ENCODE measurements around the gene PPP1R12C. TPM values are rescaled to one million over a fixed set of nuclear protein-coding genes. Genes with fewer than 3 reads are reported as not detected.

The PPP1R12C gene
- total and polyA plus RNA-seq, 2 experiments from 2014 or later = 69.7 to 74.5 TPM

- Histone ChIP-seq H3K4me2 (no peak overlapping the region), H3K4me3 (no peak overlapping the region), H3K27me3 (no peaks in the 10 kb centered on the region), H3K4me1 (ENCODE audit: insufficient read depth) (no peaks in the 10 kb centered on the region), H3K27ac (no peak overlapping the region), H2AFZ (no peak overlapping the region), H3K9me3 (ENCODE audit: low read depth) (no peaks in the 10 kb centered on the region), H3K36me3 (replicated peaks; ENCODE audit: insufficient read depth, low read depth) (no peaks in the 10 kb centered on the region), H4K20me1 (ENCODE audit: insufficient read depth, poor library complexity, severe bottlenecking) (peaks cover 2% of the 10 kb centered on the region), H3K79me2 (peaks cover 13% of the 10 kb centered on the region), H3K9me2 (replicated peaks; ENCODE audit: insufficient read depth) (no peaks in the 10 kb centered on the region)
- TF ChIP-seq EZH2phosphoT487 (IDR thresholded peaks at IDR 0.05; ENCODE audit: low read depth, severe bottlenecking, unreplicated experiment) (no peak), EZH2 (IDR thresholded peaks at IDR 0.05; ENCODE audit: borderline replicate concordance) (no peak), CTCF (IDR thresholded peaks at IDR 0.05; ENCODE audit: poor library complexity) (no peak)
- no peak for DNase-seq (ENCODE audit: low spot score)
- WGBS (ENCODE audit: low lambda C conversion rate, missing lambda C conversion rate) = 96% methylated on average over 26 of the region's 27 CpGs
Observed at GRCh38 chr19:55098716-55099556, 18.5 kb downstream of the PPP1R12C start.

GRCh38 chr19:55097864-55098715 is 19.3 kb downstream of the PPP1R12C start:
- H3K4me2 ChIP-seq = no peak overlapping the region
- H2AFZ ChIP-seq = no peak overlapping the region
- no peak overlapping the region for H3K4me3 ChIP-seq
- H3K4me1 ChIP-seq (ENCODE audit: insufficient read depth) = no peaks in the 10 kb centered on the region
- TF ChIP-seq EZH2 (IDR thresholded peaks at IDR 0.05; ENCODE audit: borderline replicate concordance) (no peak), CTCF (IDR thresholded peaks at IDR 0.05; ENCODE audit: poor library complexity) (no peak), EZH2phosphoT487 (IDR thresholded peaks at IDR 0.05; ENCODE audit: low read depth, severe bottlenecking, unreplicated experiment) (no peak)
- peaks cover 6% of the 10 kb centered on the region for H3K79me2 ChIP-seq
- over 99% methylated on average over 23 of the region's 23 CpGs for WGBS (ENCODE audit: low lambda C conversion rate, missing lambda C conversion rate)
- H3K9me3 ChIP-seq (ENCODE audit: low read depth) = no peaks in the 10 kb centered on the region
- H4K20me1 ChIP-seq (ENCODE audit: insufficient read depth, poor library complexity, severe bottlenecking) = peaks cover 2% of the 10 kb centered on the region
- H3K9me2 ChIP-seq (replicated peaks; ENCODE audit: insufficient read depth) = no peaks in the 10 kb centered on the region
- no peak for DNase-seq (ENCODE audit: low spot score)
- H3K36me3 ChIP-seq (replicated peaks; ENCODE audit: insufficient read depth, low read depth) = no peaks in the 10 kb centered on the region
- no peak overlapping the region for H3K27ac ChIP-seq
- no peaks in the 10 kb centered on the region for H3K27me3 ChIP-seq

GRCh38 chr19:55096061-55096701 is 21.3 kb downstream of the PPP1R12C start:
- Histone ChIP-seq H3K9me3 (ENCODE audit: low read depth) (no peaks in the 10 kb centered on the region), H3K9me2 (replicated peaks; ENCODE audit: insufficient read depth) (no peaks in the 10 kb centered on the region), H3K4me3 (no peak overlapping the region), H2AFZ (no peak overlapping the region), H4K20me1 (ENCODE audit: insufficient read depth, poor library complexity, severe bottlenecking) (peaks cover 2% of the 10 kb centered on the region), H3K36me3 (replicated peaks; ENCODE audit: insufficient read depth, low read depth) (no peaks in the 10 kb centered on the region), H3K27me3 (no peaks in the 10 kb centered on the region), H3K79me2 (no peaks in the 10 kb centered on the region), H3K4me2 (no peak overlapping the region), H3K4me1 (ENCODE audit: insufficient read depth) (no peaks in the 10 kb centered on the region), H3K27ac (no peak overlapping the region)
- DNase-seq (ENCODE audit: low spot score) = no peak
- 79% methylated on average over 17 of the region's 23 CpGs for WGBS (ENCODE audit: low lambda C conversion rate, missing lambda C conversion rate)
- TF ChIP-seq EZH2phosphoT487 (IDR thresholded peaks at IDR 0.05; ENCODE audit: low read depth, severe bottlenecking, unreplicated experiment) = no peak

All from hepatocyte (in vitro differentiated cells).